Rectal smooth muscle tissue (tissue), 1 donor: Measurements from ENCODE around the gene RHD.
"Not testable (repeated sequence)": the region's sequence is repeated elsewhere in the genome, so short reads cannot be mapped to it uniquely, and the experiment has no call there.

Experiments used
- H3K27ac ChIP-seq: one replicate; pipeline ENCODE4 v1.7.0; 2013; ENCODE audit warnings: low read depth, low read length, inconsistent platforms
- H3K27me3 ChIP-seq: one replicate; pipeline ENCODE4 v1.7.0; 2013; ENCODE audit warnings: low read length; ENCODE audit not compliant: control insufficient read depth, insufficient read depth
- H3K36me3 ChIP-seq: one replicate; pipeline ENCODE4 v1.7.0; 2013; ENCODE audit warnings: low read length; ENCODE audit not compliant: control insufficient read depth, insufficient read depth
- H3K4me1 ChIP-seq: one replicate; pipeline ENCODE4 v1.7.0; 2013; ENCODE audit warnings: low read length; ENCODE audit not compliant: control insufficient read depth, insufficient read depth
- H3K4me3 ChIP-seq: one replicate; pipeline ENCODE4 v1.7.0; 2013; ENCODE audit warnings: low read length
- H3K9ac ChIP-seq: one replicate; pipeline ENCODE4 v1.7.0; 2013; ENCODE audit warnings: low read length

Gene RHD

GRCh38 chr1:25294889-25295826 lies 22.8 kb downstream of the RHD start:
- H3K27me3 ChIP-seq, H3K4me3 ChIP-seq, H3K4me1 ChIP-seq, H3K36me3 ChIP-seq, H3K9ac ChIP-seq, H3K27ac ChIP-seq: not testable (repeated sequence)

- H3K4me3 ChIP-seq, H3K27ac ChIP-seq, H3K9ac ChIP-seq, H3K27me3 ChIP-seq, H3K36me3 ChIP-seq, H3K4me1 ChIP-seq: not testable (repeated sequence)
Observed at GRCh38 chr1:25296501-25296900, 24.2 kb downstream of the RHD start.

DNA sequence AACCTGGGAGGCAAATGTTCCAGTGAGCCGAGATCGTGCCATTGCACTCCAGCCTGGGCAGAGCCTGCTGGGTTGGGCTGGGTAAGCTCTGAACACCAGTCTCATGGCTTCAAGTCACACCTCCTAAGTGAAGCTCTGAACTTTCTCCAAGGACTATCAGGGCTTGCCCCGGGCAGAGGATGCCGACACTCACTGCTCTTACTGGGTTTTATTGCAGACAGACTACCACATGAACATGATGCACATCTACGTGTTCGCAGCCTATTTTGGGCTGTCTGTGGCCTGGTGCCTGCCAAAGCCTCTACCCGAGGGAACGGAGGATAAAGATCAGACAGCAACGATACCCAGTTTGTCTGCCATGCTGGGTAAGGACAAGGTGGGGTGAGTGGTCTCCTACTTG lies 28.4 kb downstream of the RHD start:
- H3K4me3 ChIP-seq, H3K27me3 ChIP-seq, H3K4me1 ChIP-seq, H3K9ac ChIP-seq, H3K27ac ChIP-seq, H3K36me3 ChIP-seq: not testable (repeated sequence)

- not testable (repeated sequence) for H3K36me3 ChIP-seq, H3K9ac ChIP-seq, H3K4me3 ChIP-seq, H3K27me3 ChIP-seq, H3K4me1 ChIP-seq, H3K27ac ChIP-seq
Observed at GRCh38 chr1:25302330-25302729, 30.0 kb downstream of the RHD start.

- not testable (repeated sequence) for H3K27ac ChIP-seq, H3K4me1 ChIP-seq, H3K36me3 ChIP-seq, H3K27me3 ChIP-seq, H3K4me3 ChIP-seq, H3K9ac ChIP-seq
Observed at GRCh38 chr1:25304936-25305335, 32.6 kb downstream of the RHD start.

- not testable (repeated sequence) for H3K4me1 ChIP-seq, H3K27ac ChIP-seq, H3K36me3 ChIP-seq, H3K27me3 ChIP-seq, H3K4me3 ChIP-seq, H3K9ac ChIP-seq
Observed at GRCh38 chr1:25308168-25308567, 35.9 kb downstream of the RHD start.

DNA sequence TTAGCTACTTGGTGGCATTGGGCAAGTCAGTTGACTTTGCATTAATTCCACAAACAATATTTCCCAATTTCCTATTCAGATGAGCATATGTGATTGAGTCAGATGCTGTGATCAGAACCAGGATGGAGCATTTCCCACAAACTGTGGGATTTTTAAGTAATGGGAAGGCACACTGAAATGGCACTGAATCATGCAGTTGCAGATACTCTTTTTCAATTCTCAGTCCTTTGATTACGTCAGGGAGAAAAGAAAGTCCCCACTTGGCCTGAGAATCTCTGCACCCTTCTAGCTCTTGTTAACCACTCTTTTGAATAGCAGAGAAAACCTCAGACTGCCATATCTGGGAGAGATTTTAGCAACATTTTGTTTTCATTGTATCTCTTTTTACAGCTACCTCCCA lies 36.8 kb downstream of the RHD start:
- not testable (repeated sequence) for H3K36me3 ChIP-seq, H3K4me3 ChIP-seq, H3K27me3 ChIP-seq, H3K27ac ChIP-seq, H3K4me1 ChIP-seq, H3K9ac ChIP-seq

GRCh38 chr1:25309486-25309885 lies 37.2 kb downstream of the RHD start:
- not testable (repeated sequence) for H3K4me1 ChIP-seq, H3K4me3 ChIP-seq, H3K27me3 ChIP-seq, H3K9ac ChIP-seq, H3K27ac ChIP-seq, H3K36me3 ChIP-seq

DNA sequence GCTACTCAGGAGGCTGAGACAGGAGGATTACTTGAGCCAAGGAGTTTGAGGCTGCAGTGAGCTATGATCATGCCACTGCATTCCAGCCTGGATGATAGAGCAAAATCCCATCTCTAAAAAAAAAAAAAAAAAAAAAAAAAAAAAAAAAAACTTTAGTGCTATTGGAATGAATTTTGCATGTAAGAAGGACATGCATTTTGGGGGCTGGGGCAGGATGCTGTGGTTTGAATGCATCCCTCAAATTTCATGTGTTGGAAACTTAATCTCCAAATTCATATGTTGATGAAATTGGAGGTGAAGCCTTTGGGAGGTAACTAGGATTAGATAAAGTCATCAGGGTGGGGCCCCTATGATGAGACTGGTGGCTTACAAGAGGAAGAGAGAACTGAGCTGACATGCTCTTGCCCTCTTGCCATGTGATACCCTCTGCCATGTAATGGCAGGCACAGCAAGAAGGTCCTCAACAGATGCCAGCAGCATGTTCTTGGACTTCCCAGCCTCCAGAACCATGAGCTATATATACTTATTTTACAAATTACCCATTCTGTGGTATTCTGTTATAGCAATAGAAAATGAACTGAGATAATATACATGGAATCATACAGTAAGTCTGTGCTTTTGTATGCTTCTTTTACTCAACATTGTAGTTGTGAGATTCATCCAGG lies 40.6 kb downstream of the RHD start:
- H3K27ac ChIP-seq, H3K4me3 ChIP-seq, H3K9ac ChIP-seq, H3K36me3 ChIP-seq, H3K4me1 ChIP-seq, H3K27me3 ChIP-seq: not testable (repeated sequence)

DNA sequence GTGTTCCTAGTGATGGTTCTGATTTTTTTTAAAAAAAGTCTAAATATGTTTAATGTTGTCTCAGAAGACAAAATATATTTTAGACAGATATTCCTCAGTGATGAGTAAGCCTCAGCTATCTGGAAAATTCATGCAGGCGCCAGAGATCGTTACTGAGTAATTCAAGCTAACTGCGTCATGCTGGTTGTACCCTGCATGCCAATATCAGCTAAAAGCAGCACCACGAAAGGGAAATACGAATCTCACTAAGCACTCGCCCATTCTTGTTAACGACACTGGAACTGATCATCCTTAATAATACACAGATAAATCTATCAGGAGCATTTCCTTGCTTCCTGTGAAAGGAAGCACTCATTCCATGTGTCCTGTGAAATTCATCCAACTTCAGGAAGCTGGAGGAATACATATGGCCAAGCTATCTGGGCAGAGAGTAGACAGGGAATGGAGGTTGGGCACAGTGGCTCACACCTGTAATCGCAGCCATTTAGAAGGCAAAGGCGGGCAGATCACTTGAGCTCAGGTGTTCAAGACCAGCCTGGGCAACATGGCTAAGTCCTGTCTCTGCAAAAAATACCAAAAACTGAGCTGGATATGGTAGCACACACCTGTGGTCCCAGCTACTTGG lies 48.1 kb downstream of the RHD start:
- H3K4me1 ChIP-seq: not testable (repeated sequence)

GRCh38 chr1:25322127-25322526 lies 49.8 kb downstream of the RHD start:
- not testable (repeated sequence) for H3K9ac ChIP-seq, H3K4me3 ChIP-seq, H3K4me1 ChIP-seq, H3K27ac ChIP-seq, H3K36me3 ChIP-seq, H3K27me3 ChIP-seq

More for the DNA sequence above, 48.1 kb downstream of the RHD start:
- not testable (repeated sequence) for H3K36me3 ChIP-seq, H3K9ac ChIP-seq, H3K27ac ChIP-seq, H3K4me3 ChIP-seq, H3K27me3 ChIP-seq

GRCh38 chr1:25324407-25324806 lies 52.1 kb downstream of the RHD start:
- not testable (repeated sequence) for H3K4me1 ChIP-seq, H3K4me3 ChIP-seq, H3K27me3 ChIP-seq, H3K9ac ChIP-seq, H3K27ac ChIP-seq, H3K36me3 ChIP-seq
